H1 (cell line): ENCODE data around the gene PDGFA. TPM values are rescaled to one million over a fixed set of nuclear protein-coding genes. Genes with fewer than 3 reads are reported as not detected.

Experiments
- CTCF ChIA-PET: fragments of 300-600 bp; sonication (Branson Sonifier 250); formaldehyde crosslinking; loops from one replicate; lab custom pipeline; 2021; ENCODE audit not compliant: partially characterized antibody; lab: Charles Lee
- POLR2A ChIA-PET: fragments of 300-600 bp; sonication (Branson Sonifier 250); formaldehyde crosslinking; loops from one replicate; lab custom pipeline; 2021; ENCODE audit warnings: inconsistent platforms; ENCODE audit not compliant: partially characterized antibody; lab: Charles Lee
- DNase-seq, 2 experiments: peaks; one replicate each; pipeline versions ENCODE4 v3.0.0 to v3.0.0-alpha.2; 2010 to 2022; ENCODE audit warnings: low spot score in 2 of 2, low read depth in 1 of 2, mixed read lengths in 1 of 2
- FAIRE-seq: peaks from 2 replicates; lab custom pipeline; 2011; peaks lifted over from hg19 to GRCh38; lab: Jason Lieb, UNC
- H2AFZ ChIP-seq: 2 replicates; pipeline ENCODE4 v1.8.1; 2012; ENCODE audit warnings: low read length, inconsistent platforms
- H2AK5ac ChIP-seq: 2 replicates; pipeline ENCODE4 v1.6.1; 2013; ENCODE audit warnings: low read depth, low read length
- H2BK120ac ChIP-seq: replicated peaks from 2 replicates; pipeline ENCODE3; 2013; ENCODE audit warnings: low read depth, low read length, inconsistent platforms
- H2BK12ac ChIP-seq: 2 replicates; pipeline ENCODE4 v1.6.1; 2013; ENCODE audit warnings: low read depth, low read length
- H2BK15ac ChIP-seq: 2 replicates; pipeline ENCODE4 v1.6.1; 2013; ENCODE audit warnings: low read length
- H2BK20ac ChIP-seq: 2 replicates; pipeline ENCODE4 v1.6.1; 2013; ENCODE audit warnings: low read length
- H2BK5ac ChIP-seq: 2 replicates; pipeline ENCODE4 v1.6.1; 2013; ENCODE audit warnings: low read depth, low read length
- H3K14ac ChIP-seq: 2 replicates; pipeline ENCODE4 v1.6.1; 2013; ENCODE audit warnings: inconsistent platforms; ENCODE audit not compliant: insufficient read length
- H3K18ac ChIP-seq: 2 replicates; pipeline ENCODE4 v1.6.1; 2013; ENCODE audit warnings: low read length; ENCODE audit errors: extremely low read depth
- H3K23ac ChIP-seq: 2 replicates; pipeline ENCODE4 v1.6.1; 2013; ENCODE audit warnings: inconsistent platforms; ENCODE audit not compliant: insufficient read length
- H3K23me2 ChIP-seq: 2 replicates; pipeline ENCODE4 v1.6.1; 2013; ENCODE audit warnings: low read depth, low read length
- H3K27ac ChIP-seq: 2 replicates; pipeline ENCODE4 v1.6.1; 2011; ENCODE audit warnings: low read depth, low read length, inconsistent platforms
- H3K27me3 ChIP-seq, 4 experiments: replicated peaks in 1 of 4; 1 replicate in 1 of 4; 2 replicates in 3 of 4; pipeline versions ENCODE4 v1.6.1 to v1.8.1; 2011 to 2013; ENCODE audit warnings: low read length in 3 of 4, mild to moderate bottlenecking in 3 of 4, inconsistent platforms in 2 of 4, mixed read lengths in 2 of 4, moderate library complexity in 1 of 4; ENCODE audit not compliant: control insufficient read depth in 3 of 4, insufficient read depth in 3 of 4; ENCODE audit errors: extremely low read depth in 1 of 4
- H3K36me3 ChIP-seq, 4 experiments: 2 replicates each; pipeline versions ENCODE4 v1.6.1 to v1.8.1; 2011 to 2013; ENCODE audit warnings: mild to moderate bottlenecking in 4 of 4, low read length in 3 of 4, moderate library complexity in 2 of 4, control low read depth in 1 of 4, inconsistent platforms in 1 of 4; ENCODE audit not compliant: insufficient read depth in 4 of 4, control insufficient read depth in 2 of 4
- H3K4ac ChIP-seq: replicated peaks from 2 replicates; pipeline ENCODE3; 2013; ENCODE audit warnings: low read length, low read depth, mixed read lengths, inconsistent platforms; ENCODE audit not compliant: insufficient read length
- H3K4me1 ChIP-seq, 4 experiments: replicated peaks in 1 of 4; 1 replicate in 1 of 4; 2 replicates in 3 of 4; pipeline versions ENCODE4 v1.6.1 to v1.8.1; 2011 to 2013; ENCODE audit warnings: low read length in 3 of 4, inconsistent platforms in 2 of 4, mixed read lengths in 1 of 4; ENCODE audit not compliant: insufficient read depth in 4 of 4, control insufficient read depth in 3 of 4
- H3K4me2 ChIP-seq, 2 experiments: 2 replicates each; pipeline versions ENCODE4 v1.6.1 to v1.8.1; 2011 to 2013; ENCODE audit warnings: low read depth in 2 of 2, low read length in 2 of 2, control low read depth in 1 of 2, inconsistent platforms in 1 of 2, mild to moderate bottlenecking in 1 of 2; ENCODE audit not compliant: insufficient read depth in 1 of 2
- H3K4me3 ChIP-seq, 4 experiments: fragments of 200-600, 300-600 bp in 1 of 4; sonication (generic), shearing (Covaris generic), sonication (Bioruptor Twin) in 1 of 4; 2 replicates each; pipeline versions ENCODE4 v1.5.1 to v1.8.1; 2011 to 2016; ENCODE audit warnings: low read length in 4 of 4, low read depth in 3 of 4, control low read depth in 2 of 4, inconsistent platforms in 2 of 4, mild to moderate bottlenecking in 2 of 4, mixed read lengths in 1 of 4, moderate library complexity in 1 of 4; ENCODE audit not compliant: insufficient read depth in 2 of 4; ENCODE audit errors: extremely low read depth in 1 of 4
- H3K56ac ChIP-seq: replicated peaks from 2 replicates; pipeline ENCODE3; 2013; ENCODE audit warnings: low read depth, mild to moderate bottlenecking, mixed read lengths, low read length, inconsistent platforms; ENCODE audit not compliant: insufficient read length
- H3K79me1 ChIP-seq: 2 replicates; pipeline ENCODE4 v1.6.1; 2013; ENCODE audit warnings: low read depth, low read length, control low read depth
- H3K79me2 ChIP-seq, 2 experiments: 2 replicates each; pipeline versions ENCODE4 v1.6.1 to v1.8.1; 2012 to 2013; ENCODE audit warnings: low read length in 2 of 2, mild to moderate bottlenecking in 2 of 2, inconsistent platforms in 1 of 2; ENCODE audit not compliant: insufficient read depth in 2 of 2, control insufficient read depth in 1 of 2
- H3K9ac ChIP-seq, 4 experiments: replicated peaks in 1 of 4; 1 replicate in 1 of 4; 2 replicates in 3 of 4; pipeline versions ENCODE4 v1.6.1 to v1.8.1; 2011 to 2013; ENCODE audit warnings: low read depth in 3 of 4, low read length in 3 of 4, control low read depth in 2 of 4, mild to moderate bottlenecking in 2 of 4, moderate library complexity in 2 of 4, inconsistent platforms in 1 of 4; ENCODE audit errors: extremely low read depth in 1 of 4
- H3K9me3 ChIP-seq, 2 experiments: 2 replicates each; pipeline versions ENCODE4 v1.6.1 to v1.8.1; 2012 to 2013; ENCODE audit warnings: mild to moderate bottlenecking in 2 of 2, moderate library complexity in 2 of 2, control low read depth in 1 of 2, inconsistent platforms in 1 of 2, low read depth in 1 of 2, low read length in 1 of 2, mixed read lengths in 1 of 2; ENCODE audit not compliant: insufficient read depth in 2 of 2
- H4K20me1 ChIP-seq, 2 experiments: replicated peaks in 1 of 2; 2 replicates each; pipeline versions ENCODE3 to v1.8.1; 2011 to 2013; ENCODE audit warnings: inconsistent platforms in 2 of 2, low read length in 2 of 2, mild to moderate bottlenecking in 1 of 2; ENCODE audit not compliant: insufficient read depth in 2 of 2, control insufficient read depth in 1 of 2
- H4K5ac ChIP-seq: 2 replicates; pipeline ENCODE4 v1.6.1; 2013; ENCODE audit warnings: low read length, low read depth, mixed read lengths, inconsistent platforms; ENCODE audit not compliant: insufficient read length
- H4K8ac ChIP-seq: 2 replicates; pipeline ENCODE4 v1.8.0; 2013; ENCODE audit warnings: mild to moderate bottlenecking, moderate library complexity, low read length, inconsistent platforms; ENCODE audit not compliant: insufficient read depth; ENCODE audit errors: extremely low read depth
- H4K91ac ChIP-seq: replicated peaks from 2 replicates; pipeline ENCODE3; 2013; ENCODE audit warnings: low read length, mixed read lengths, inconsistent platforms; ENCODE audit not compliant: insufficient read length
- JUN ChIP-seq: IDR thresholded peaks from 2 replicates; pipeline ENCODE4 v1.6.1; 2011; ENCODE audit warnings: low read depth, mild to moderate bottlenecking, improper control_type of control experiment, low read length
- MAFK ChIP-seq: IDR thresholded peaks from 2 replicates; pipeline ENCODE4 v1.6.1; 2012; ENCODE audit warnings: low read depth, mild to moderate bottlenecking, improper control_type of control experiment, low read length
- MAX ChIP-seq: IDR thresholded peaks from 2 replicates; pipeline ENCODE4 v1.6.1; 2012; ENCODE audit warnings: inconsistent platforms
- NRF1 ChIP-seq: IDR thresholded peaks from 2 replicates; pipeline ENCODE4 v1.6.1; 2011; ENCODE audit warnings: mild to moderate bottlenecking, low read depth, low read length, improper control_type of control experiment
- RAD21 ChIP-seq, 2 experiments: IDR thresholded peaks in 1 of 2; conservative IDR thresholded peaks in 1 of 2; 2 replicates each; pipeline ENCODE4 v1.6.1; 2011; ENCODE audit warnings: low read depth in 2 of 2, low read length in 2 of 2, improper control_type of control experiment in 1 of 2, inconsistent platforms in 1 of 2, mild to moderate bottlenecking in 1 of 2, moderate library complexity in 1 of 2
- RNF2 ChIP-seq: fragments of 200-900, 300-1000 bp; sonication (generic); IDR thresholded peaks from 2 replicates; pipeline ENCODE4 v1.7.1; 2016; ENCODE audit warnings: borderline replicate concordance, low read depth, mild to moderate bottlenecking, antibody characterized with exemption, low read length; ENCODE audit not compliant: poor library complexity, severe bottlenecking; ENCODE audit errors: missing control alignments
- TAF1 ChIP-seq: IDR thresholded peaks from 2 replicates; pipeline ENCODE4 v1.6.1; 2011; ENCODE audit warnings: mild to moderate bottlenecking, low read depth, low read length
- TBP ChIP-seq: IDR thresholded peaks from 2 replicates; pipeline ENCODE4 v1.6.1; 2011; ENCODE audit warnings: low read depth, low read length, improper control_type of control experiment
- WGBS, 2 experiments: shearing (Covaris generic) in 1 of 2; methylation state at CpG; one replicate each; pipeline versions ENCODE4 v1.1.6 to v1.1.7; 2013 to 2015; ENCODE audit warnings: low lambda C conversion rate in 2 of 2, mixed read lengths in 2 of 2, inconsistent platforms in 1 of 2, low coverage in 1 of 2, missing lambda C conversion rate in 1 of 2; ENCODE audit not compliant: insufficient replicate concordance in 2 of 2, insufficient coverage in 1 of 2, insufficient read length in 1 of 2; ENCODE audit errors: extremely low coverage in 1 of 2, missing lambda C conversion rate in 1 of 2; 5-methylcytosine and 5-hydroxymethylcytosine counted together
- polyA plus RNA-seq, 7 experiments: library from polyadenylated mRNA; depleted of rRNA in 3 of 7; stranded (reverse) in 5 of 7; unstranded in 2 of 7; fragments of >200 nt in 5 of 7; fragments of 200-250 nt in 2 of 7; gene quantifications; 1 replicate in 5 of 7; 2 replicates in 1 of 7; 4 replicates in 1 of 7; pipeline versions ENCODE4 v1.2.1 to v1.2.3, GENCODE V29; 2011 to 2013; ENCODE audit warnings: missing spikeins in 2 of 7, mixed read lengths in 2 of 7
- total RNA-seq: library from RNA; stranded (reverse); fragmentation: NEBNext Ultra II Directional; extraction: Animal tissue kit (Norgen Biotek cat#: 25700); gene quantifications from 2 replicates; pipeline ENCODE4 v1.2.1, GENCODE V29; 2021

PDGFA gene
- total and polyA plus RNA-seq, 2 of the 8 experiments (the other 6 are each of a cell fraction or from before 2014, with no cell fraction given): 21.1 to 43.0 TPM

GRCh38 chr7:539731-540411 is 20.2 kb upstream of the PDGFA start:
- Histone ChIP-seq H2BK120ac (peak overlapping the region; percentile 33), H3K4me1 (peaks cover 0 to 15% (median 10%) of the 10 kb centered on the region in 4 experiments; a peak in 5 of 7 replicates), H3K27ac (no peak overlapping the region), H3K4me2 (no peak overlapping the region), H2AK5ac (no peak overlapping the region), H2BK5ac (peak overlapping the region; percentile 60; the same call in 1 of the 2 replicates), H3K4me3 (no peak overlapping the region), H3K79me1 (no peaks in the 10 kb centered on the region), H4K5ac (no peak overlapping the region), H3K14ac (no peak overlapping the region), H2BK15ac (no peak overlapping the region), H3K4ac (no peak overlapping the region), H2AFZ (no peak overlapping the region), H4K20me1 (no peaks in the 10 kb centered on the region), H3K79me2 (no peaks in the 10 kb centered on the region), H3K18ac (no peak overlapping the region; the same call in 1 of the 2 replicates), H3K27me3 (peaks cover 0 to 3% (median 0%) of the 10 kb centered on the region in 4 experiments; a peak in 1 of 7 replicates), H2BK12ac (peak overlapping the region; percentile 80; the same call in 1 of the 2 replicates), H4K8ac (no peak overlapping the region; the same call in 1 of the 2 replicates), H4K91ac (peak overlapping the region; percentile 74), H3K36me3 (no peaks in the 10 kb centered on the region), H3K9ac (no peak overlapping the region), H3K23me2 (no peaks in the 10 kb centered on the region), H3K9me3 (no peaks in the 10 kb centered on the region), H2BK20ac (peak overlapping the region; percentile 48; the same call in 1 of the 2 replicates), H3K56ac (no peak overlapping the region), H3K23ac (no peak overlapping the region)
- DNase-seq (no peak), FAIRE-seq (no peak)
- CTCF ChIA-PET: interaction anchor here (0.9 kb wide), 1 partner anchor 219 kb away, joined by 4 read pairs; no protein-coding TSS in a partner anchor
- POLR2A ChIA-PET: no interaction called here
- WGBS, 2 experiments: 87% methylated on average over 10 of the region's 17 CpGs; no CpG with 5 or more reads in 1 of the 2 experiments
- TF ChIP-seq RNF2 (no peak), TAF1 (no peak), RAD21 (IDR thresholded peaks at IDR 0.05 in 1 of 2, conservative IDR thresholded peaks at IDR 0.05 in 1 of 2; ENCODE audit: low read depth in 2 of 2, low read length in 2 of 2) (no peak), JUN (no peak), NRF1 (no peak), MAFK (no peak), TBP (no peak), MAX (no peak)
